H1 (cell line): ENCODE measurements around the gene PRKN. TPM values are rescaled to one million over a fixed set of nuclear protein-coding genes. Genes with fewer than 3 reads are reported as not detected.

Source experiments
- HDAC6 ChIP-seq: IDR thresholded peaks from one replicate; pipeline ENCODE4 v1.7.1; 2012; ENCODE audit warnings: low read depth, mild to moderate bottlenecking, inconsistent platforms, low read length, moderate library complexity
- polyA plus RNA-seq, 7 experiments: library from polyadenylated mRNA; depleted of rRNA in 3 of 7; stranded (reverse) in 5 of 7; unstranded in 2 of 7; fragments of >200 nt in 5 of 7; fragments of 200-250 nt in 2 of 7; gene quantifications; 1 replicate in 5 of 7; 2 replicates in 1 of 7; 4 replicates in 1 of 7; pipeline versions ENCODE4 v1.2.1 to v1.2.3, GENCODE V29; 2011 to 2013; ENCODE audit warnings: missing spikeins in 2 of 7, mixed read lengths in 2 of 7
- total RNA-seq: library from RNA; stranded (reverse); fragmentation: NEBNext Ultra II Directional; extraction: Animal tissue kit (Norgen Biotek cat#: 25700); gene quantifications from 2 replicates; pipeline ENCODE4 v1.2.1, GENCODE V29; 2021

The PRKN gene
- total and polyA plus RNA-seq, 2 of the 8 experiments (the other 6 are each of a cell fraction or from before 2014, with no cell fraction given), result 0.13 to 0.29 TPM

- no peak for TF ChIP-seq HDAC6
Measured at GRCh38 chr6:161393839-161394364, 1333.7 kb downstream of the PRKN start (continued).
